ENCODE measurements around the gene SUV39H1.

- no peak for TF ChIP-seq CTCF (conservative IDR thresholded peaks at IDR 0.05; ENCODE audit: low read length)
- TF ChIP-seq EZH2phosphoT487 (IDR thresholded peaks at IDR 0.05; ENCODE audit: borderline replicate concordance) = no peak
These were observed 9.3 kb downstream of the SUV39H1 start for GRCh38 chrX:48705871-48706270.
